ENCODE data around the gene GNG13. TPM values are rescaled to one million over a fixed set of nuclear protein-coding genes. Genes with fewer than 3 reads are reported as not detected.

The GNG13 gene
- total RNA-seq, 4 donors from 2014 or later: not detected

DNA sequence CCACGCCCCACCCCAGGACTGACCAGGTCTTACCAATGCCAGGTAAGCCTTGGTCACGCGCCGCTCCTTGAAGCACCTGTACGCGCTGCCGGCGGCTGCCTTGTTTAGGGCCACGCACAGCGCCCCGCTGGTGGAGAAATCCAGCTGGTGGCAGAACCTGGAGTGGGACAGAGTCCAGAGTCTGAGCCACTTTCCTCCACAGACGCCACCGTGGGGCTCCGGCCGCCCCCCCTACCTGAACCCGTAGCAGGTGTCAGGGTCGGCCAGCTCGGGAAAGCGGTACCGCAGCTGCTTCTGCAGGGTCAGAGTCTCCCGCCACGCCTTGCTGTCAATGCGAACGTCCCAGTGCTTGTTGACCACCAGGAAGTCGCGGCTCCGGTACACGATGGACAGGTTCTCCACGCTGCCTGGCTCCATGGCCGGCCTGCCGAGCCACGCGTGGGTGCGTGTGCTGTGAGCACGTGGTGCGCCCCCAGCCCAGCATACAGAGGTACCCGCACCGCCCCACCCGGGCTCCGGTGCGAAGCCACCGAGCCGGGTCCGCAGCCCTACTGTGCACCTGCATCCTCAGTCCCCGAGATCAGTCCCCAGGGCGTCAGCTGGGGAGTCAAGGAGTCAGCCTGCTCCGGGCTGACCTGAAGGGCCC is 13.1 kb downstream of the GNG13 start:
- WGBS: 28% methylated on average over 27 of the region's 47 CpGs

DNA sequence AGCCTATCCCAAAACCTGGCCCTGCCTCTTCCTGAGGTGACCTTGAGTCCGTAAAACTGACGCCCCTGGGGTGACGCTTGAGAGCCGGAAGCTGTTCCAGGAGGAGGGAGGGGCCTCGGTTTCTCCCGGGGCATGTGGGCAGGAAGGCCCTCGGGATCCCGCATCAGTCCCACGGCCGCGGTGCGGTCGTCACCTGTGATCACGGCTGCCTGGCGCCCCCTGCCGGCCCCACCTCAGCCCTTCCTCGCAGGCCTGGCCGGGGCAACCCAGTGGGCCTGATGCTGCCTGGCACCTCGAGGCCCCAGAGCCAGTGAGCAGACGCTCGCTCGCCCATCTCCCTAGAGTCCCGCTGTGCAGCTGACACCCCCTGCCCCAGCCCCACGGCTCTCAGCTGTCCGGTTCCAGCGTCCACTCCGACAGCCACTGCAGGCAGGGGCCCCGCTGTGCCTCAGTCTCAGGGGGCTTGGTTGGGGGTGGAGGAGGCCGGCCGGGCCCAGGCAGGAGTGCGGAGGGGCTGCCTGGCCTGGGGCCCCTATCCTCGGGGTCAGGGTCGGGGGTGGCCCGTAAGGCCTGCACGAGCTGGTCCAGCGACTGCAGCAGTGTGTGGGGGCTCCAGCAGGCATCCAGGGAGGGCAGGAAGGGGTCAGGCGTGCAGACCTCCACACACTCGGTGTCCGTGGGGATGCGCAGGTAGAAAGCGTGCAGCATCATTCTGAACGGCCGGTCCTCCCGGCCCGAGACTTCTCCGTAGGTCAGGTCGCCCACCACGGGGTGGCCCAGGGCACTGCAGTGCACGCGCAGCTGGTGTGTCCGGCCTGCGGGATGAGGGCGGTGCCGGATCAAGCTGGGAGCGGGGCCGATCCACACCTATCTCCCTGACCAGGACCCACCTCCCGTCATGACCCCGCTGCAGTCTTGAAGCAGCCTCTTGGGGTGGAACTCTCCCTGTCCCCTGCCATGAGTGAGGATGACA is 14.7 kb downstream of the GNG13 start:
- no peak overlapping the region for H3K4me3 ChIP-seq
- peaks cover 48% of the 10 kb centered on the region for H3K4me1 ChIP-seq

More for the DNA sequence above, 13.1 kb downstream of the GNG13 start:
- H3K27me3 ChIP-seq: peaks cover 6% of the 10 kb centered on the region
- peaks cover 42% of the 10 kb centered on the region for H3K4me1 ChIP-seq
- no peak for DNase-seq (ENCODE audit: low spot score in 2 of 2)
- H3K9me3 ChIP-seq: no peaks in the 10 kb centered on the region
- H3K36me3 ChIP-seq: peaks cover 26% of the 10 kb centered on the region
- peak overlapping the region; percentile 50 for H3K27ac ChIP-seq
- TF ChIP-seq POLR2A (IDR thresholded peaks at IDR 0.05): no peak
- no peak for TF ChIP-seq POLR2AphosphoS5 (IDR thresholded peaks at IDR 0.05)
- TF ChIP-seq EP300 (IDR thresholded peaks at IDR 0.05): no peak
- TF ChIP-seq, protein P1, sequence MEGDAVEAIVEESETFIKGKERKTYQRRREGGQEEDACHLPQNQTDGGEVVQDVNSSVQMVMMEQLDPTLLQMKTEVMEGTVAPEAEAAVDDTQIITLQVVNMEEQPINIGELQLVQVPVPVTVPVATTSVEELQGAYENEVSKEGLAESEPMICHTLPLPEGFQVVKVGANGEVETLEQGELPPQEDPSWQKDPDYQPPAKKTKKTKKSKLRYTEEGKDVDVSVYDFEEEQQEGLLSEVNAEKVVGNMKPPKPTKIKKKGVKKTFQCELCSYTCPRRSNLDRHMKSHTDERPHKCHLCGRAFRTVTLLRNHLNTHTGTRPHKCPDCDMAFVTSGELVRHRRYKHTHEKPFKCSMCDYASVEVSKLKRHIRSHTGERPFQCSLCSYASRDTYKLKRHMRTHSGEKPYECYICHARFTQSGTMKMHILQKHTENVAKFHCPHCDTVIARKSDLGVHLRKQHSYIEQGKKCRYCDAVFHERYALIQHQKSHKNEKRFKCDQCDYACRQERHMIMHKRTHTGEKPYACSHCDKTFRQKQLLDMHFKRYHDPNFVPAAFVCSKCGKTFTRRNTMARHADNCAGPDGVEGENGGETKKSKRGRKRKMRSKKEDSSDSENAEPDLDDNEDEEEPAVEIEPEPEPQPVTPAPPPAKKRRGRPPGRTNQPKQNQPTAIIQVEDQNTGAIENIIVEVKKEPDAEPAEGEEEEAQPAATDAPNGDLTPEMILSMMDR (IDR thresholded peaks at IDR 0.05): no peak
- peak overlapping the region; percentile 72 for H3K4me3 ChIP-seq

DNA sequence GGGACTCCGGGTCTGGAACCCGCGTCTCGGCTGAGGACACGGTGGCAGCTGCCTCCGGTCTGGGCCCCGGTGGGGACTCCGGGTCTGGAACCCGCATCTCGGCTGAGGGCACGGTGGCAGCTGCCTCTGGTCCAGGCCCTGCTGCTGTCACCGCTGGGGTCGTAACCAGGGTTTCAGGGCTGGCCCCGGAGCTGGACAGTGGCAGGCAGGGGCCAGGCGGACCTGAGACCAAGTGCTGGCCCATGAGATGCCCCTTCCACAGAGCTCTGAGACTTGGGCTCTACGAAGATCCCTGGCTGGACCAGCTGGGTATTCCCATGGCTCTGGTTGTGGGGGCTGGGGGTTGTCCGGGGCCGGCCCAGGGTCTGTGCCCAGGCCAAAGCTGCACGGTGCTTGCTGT is 16.1 kb downstream of the GNG13 start:
- Histone ChIP-seq H3K9me3 (no peaks in the 10 kb centered on the region), H3K36me3 (peaks cover 16% of the 10 kb centered on the region), H3K27ac (no peak overlapping the region), H3K4me3 (no peak overlapping the region), H3K4me1 (peaks cover 45% of the 10 kb centered on the region), H3K27me3 (peaks cover 36% of the 10 kb centered on the region)
- TF ChIP-seq POLR2A (IDR thresholded peaks at IDR 0.05) (no peak), POLR2AphosphoS5 (IDR thresholded peaks at IDR 0.05) (no peak), EP300 (IDR thresholded peaks at IDR 0.05) (no peak)
- TF ChIP-seq, protein P1 (IDR thresholded peaks at IDR 0.05): no peak
- no peak for DNase-seq (ENCODE audit: low spot score in 2 of 2)
- WGBS: 90% methylated on average over 2 of the region's 19 CpGs

More for the DNA sequence above, 14.7 kb downstream of the GNG13 start:
- Histone ChIP-seq H3K36me3 (peaks cover 16% of the 10 kb centered on the region), H3K27me3 (peaks cover 22% of the 10 kb centered on the region), H3K27ac (no peak overlapping the region), H3K9me3 (no peaks in the 10 kb centered on the region)
- DNase-seq (ENCODE audit: low spot score in 2 of 2): peak in 1 of 2 donors; percentile 88
- WGBS: 62% methylated on average over 40 of the region's 58 CpGs
- TF ChIP-seq, protein P1 (IDR thresholded peaks at IDR 0.05): peak; percentile 64 to 78
- TF ChIP-seq POLR2A (IDR thresholded peaks at IDR 0.05) (no peak), EP300 (IDR thresholded peaks at IDR 0.05) (no peak)

DNA sequence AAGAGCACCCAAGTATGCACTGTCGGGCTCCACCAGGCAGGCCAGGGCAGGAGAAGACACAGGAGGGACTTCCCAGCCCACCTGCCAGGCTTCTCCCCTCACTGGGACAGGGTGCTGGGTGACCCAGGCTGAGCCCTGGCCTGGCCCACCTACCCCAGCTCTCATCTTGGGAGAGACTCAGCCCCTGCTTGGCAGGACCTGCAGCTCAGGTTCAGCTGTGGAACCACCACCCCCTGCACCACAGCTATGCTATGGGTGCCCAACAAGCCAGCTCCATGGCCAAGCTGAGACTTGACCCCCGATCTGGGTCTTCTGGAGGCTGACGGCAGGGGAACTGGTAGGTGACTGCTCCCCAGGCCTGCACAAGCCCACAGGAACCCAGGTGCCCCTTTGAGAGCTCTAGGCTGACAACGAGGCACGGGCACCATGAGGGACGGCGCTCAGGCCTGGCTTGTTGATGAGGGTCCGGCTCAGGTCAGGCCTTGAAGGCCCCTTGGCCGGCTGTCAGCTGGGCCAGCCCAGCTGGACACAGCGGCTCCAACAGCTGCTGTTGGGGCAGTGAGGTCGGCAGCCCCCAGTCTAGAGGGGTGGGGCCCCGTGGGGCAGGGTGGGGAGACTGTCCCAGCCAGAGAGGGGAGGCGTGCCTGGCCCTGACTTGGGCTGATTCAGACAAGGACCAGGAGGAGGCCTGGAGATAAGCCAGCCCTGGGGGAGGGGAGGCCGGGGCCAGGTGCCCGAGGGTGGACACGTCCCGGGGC is 17.0 kb downstream of the GNG13 start:
- Histone ChIP-seq H3K27me3 (peaks cover 41% of the 10 kb centered on the region), H3K9me3 (no peaks in the 10 kb centered on the region), H3K27ac (no peak overlapping the region), H3K4me3 (no peak overlapping the region), H3K36me3 (peaks cover 16% of the 10 kb centered on the region), H3K4me1 (peaks cover 37% of the 10 kb centered on the region)
- 50% methylated on average over 9 of the region's 17 CpGs for WGBS
- TF ChIP-seq POLR2AphosphoS5 (IDR thresholded peaks at IDR 0.05) (no peak), POLR2A (IDR thresholded peaks at IDR 0.05) (no peak), EP300 (IDR thresholded peaks at IDR 0.05) (no peak)
- TF ChIP-seq, protein P1 (IDR thresholded peaks at IDR 0.05): no peak
- DNase-seq (ENCODE audit: low spot score in 2 of 2): no peak

All from suprapubic skin (tissue), 4 donors.